GM21367 (cell line): ENCODE data around the gene CCDC82.

ENCODE experiments used
- ATAC-seq: cut with Tn5 transposase; IDR thresholded peaks from one replicate; pipeline ENCODE4 v1.9.1; 2021; ENCODE audit not compliant: unreplicated experiment

CCDC82 gene

GRCh38 chr11:96309016-96309642 is 80.6 kb downstream of the CCDC82 start:
- ATAC-seq, result no peak

- no peak for ATAC-seq
Measured at GRCh38 chr11:96307776-96308140, 82.0 kb downstream of the CCDC82 start.

GRCh38 chr11:96306933-96307775 is 82.6 kb downstream of the CCDC82 start:
- no peak for ATAC-seq

GRCh38 chr11:96306600-96306932 is 83.1 kb downstream of the CCDC82 start:
- no peak for ATAC-seq

- no peak for ATAC-seq
Measured at GRCh38 chr11:96306071-96306470, 83.6 kb downstream of the CCDC82 start.

- no peak for ATAC-seq
Measured at GRCh38 chr11:96303980-96304379, 85.7 kb downstream of the CCDC82 start.

GRCh38 chr11:96303064-96303463 is 86.6 kb downstream of the CCDC82 start:
- ATAC-seq, result no peak
